HepG2 (cell line): ENCODE results near the gene THEM5. TPM values are rescaled to one million over a fixed set of nuclear protein-coding genes. Genes with fewer than 3 reads are reported as not detected.
A peak's percentile ranks its signal among the peaks of the same experiment; 100 is the strongest.

Experiments used
- ARID4A ChIP-seq: sonication (generic); formaldehyde crosslinking; IDR thresholded peaks from 2 replicates; pipeline ENCODE4 v1.5.0; 2020; ENCODE audit warnings: mild to moderate bottlenecking, missing genetic modification reagents, borderline replicate concordance
- CHCHD3 ChIP-seq: sonication (generic); formaldehyde crosslinking; IDR thresholded peaks from 2 replicates; pipeline ENCODE4 v1.8.0; 2022; ENCODE audit warnings: mild to moderate bottlenecking, missing genetic modification reagents, moderate library complexity
- FOXP1 ChIP-seq, 2 experiments: fragments of 450-650 bp in 1 of 2; IDR thresholded peaks; 2 replicates each; pipeline ENCODE4 v1.6.1; 2017 to 2018; ENCODE audit warnings: antibody characterized with exemption in 1 of 2
- HOXA5 ChIP-seq: sonication (generic); formaldehyde crosslinking; IDR thresholded peaks from 2 replicates; pipeline ENCODE4 v1.4.0; 2020; ENCODE audit warnings: missing genetic modification reagents
- KAT7 ChIP-seq: IDR thresholded peaks from 2 replicates; pipeline ENCODE4 v1.6.1; 2018; ENCODE audit warnings: borderline replicate concordance, missing compliant biosample characterization
- NBN ChIP-seq: fragments of 450-650 bp; conservative IDR thresholded peaks from 2 replicates; pipeline ENCODE4 v1.6.1; 2017
- RERE ChIP-seq: IDR thresholded peaks from 2 replicates; pipeline ENCODE4 v1.6.1; 2016; ENCODE audit warnings: low read depth, missing genetic modification reagents, missing compliant biosample characterization
- SMAD1 ChIP-seq: sonication (generic); formaldehyde crosslinking; IDR thresholded peaks from 2 replicates; pipeline ENCODE4 v1.4.0; 2020; ENCODE audit warnings: missing genetic modification reagents, low read depth, mild to moderate bottlenecking, borderline replicate concordance
- SRSF4 ChIP-seq: fragments of 200-400 bp; formaldehyde crosslinking; IDR thresholded peaks from one replicate; pipeline ENCODE4 v1.6.1; 2018; ENCODE audit warnings: mild to moderate bottlenecking, low read depth, low read length, moderate library complexity; ENCODE audit not compliant: poor library complexity, severe bottlenecking
- ZBTB3 ChIP-seq: sonication (generic); formaldehyde crosslinking; IDR thresholded peaks from 2 replicates; pipeline ENCODE4 v1.4.0; 2020; ENCODE audit warnings: low read depth, mild to moderate bottlenecking, moderate library complexity, missing genetic modification reagents, borderline replicate concordance
- ZBTB34 ChIP-seq: sonication (generic); formaldehyde crosslinking; IDR thresholded peaks from 2 replicates; pipeline ENCODE4 v1.8.0; 2022; ENCODE audit warnings: mild to moderate bottlenecking, missing genetic modification reagents
- ZFP90 ChIP-seq: sonication (generic); formaldehyde crosslinking; IDR thresholded peaks from 2 replicates; pipeline ENCODE4 v1.8.0; 2022; ENCODE audit warnings: missing genetic modification reagents, mild to moderate bottlenecking, inconsistent platforms, borderline replicate concordance
- ZFX ChIP-seq: sonication (generic); formaldehyde crosslinking; IDR thresholded peaks from 2 replicates; pipeline ENCODE4 v1.4.0; 2020; ENCODE audit warnings: mild to moderate bottlenecking, low read depth, missing genetic modification reagents, moderate library complexity
- ZNF335 ChIP-seq: sonication (generic); formaldehyde crosslinking; IDR thresholded peaks from 2 replicates; pipeline ENCODE4 v1.4.0; 2020; ENCODE audit warnings: missing genetic modification reagents
- ZNF589 ChIP-seq: sonication (generic); formaldehyde crosslinking; conservative IDR thresholded peaks from 2 replicates; pipeline ENCODE4 v1.8.0; 2022; ENCODE audit warnings: mild to moderate bottlenecking, moderate library complexity, missing genetic modification reagents
- ZNF652 ChIP-seq: IDR thresholded peaks from 2 replicates; pipeline ENCODE4 v1.6.1; 2016; ENCODE audit warnings: low read depth, borderline replicate concordance
- ZNF724P ChIP-seq: sonication (generic); formaldehyde crosslinking; IDR thresholded peaks from 2 replicates; pipeline ENCODE4 v1.8.0; 2022; ENCODE audit warnings: missing genetic modification reagents, borderline replicate concordance
- ZNF775 ChIP-seq: sonication (generic); formaldehyde crosslinking; IDR thresholded peaks from 2 replicates; pipeline ENCODE4 v1.4.0; 2020; ENCODE audit warnings: missing genetic modification reagents, mild to moderate bottlenecking, moderate library complexity, borderline replicate concordance
- ZSCAN21 ChIP-seq: sonication (generic); formaldehyde crosslinking; IDR thresholded peaks from 2 replicates; pipeline ENCODE4 v1.8.0; 2022; ENCODE audit warnings: mild to moderate bottlenecking, missing genetic modification reagents, moderate library complexity, borderline replicate concordance
- polyA plus RNA-seq, 8 experiments: library from polyadenylated mRNA; depleted of rRNA in 3 of 8; stranded (reverse) in 7 of 8; unstranded in 1 of 8; fragments of >200 nt; fragmentation: Illumina TruSeq in 4 of 8; extraction: Trizol in 4 of 8; gene quantifications; 2 replicates each; pipeline versions ENCODE4 v1.2.1 to v1.2.3, GENCODE V29; 2011 to 2016; ENCODE audit warnings: low read depth in 4 of 8, missing spikeins in 1 of 8, mixed read lengths in 1 of 8; ENCODE audit not compliant: insufficient read depth in 1 of 8
- total RNA-seq, 5 experiments: library from RNA; depleted of rRNA; stranded (reverse); fragments of >200 nt; fragmentation: Illumina TruSeq; extraction: Trizol; gene quantifications; 2 replicates each; pipeline ENCODE4 v1.2.3, GENCODE V29; 2016; ENCODE audit warnings: low read depth in 1 of 5

Gene THEM5
- total and polyA plus RNA-seq, 2 of the 13 experiments (the other 11 are each of a cell fraction or from before 2014, with no cell fraction given), result not detected

- TF ChIP-seq ZFX (no peak; the same call in 1 of the 2 replicates), RERE (CRISPR knock-in tag) (no peak), HOXA5 (CRISPR knock-in tag) (no peak), SRSF4 (no peak), ZNF652 (CRISPR knock-in tag) (no peak), NBN (no peak), FOXP1 (IDR thresholded peaks at IDR 0.05) (no peak), FOXP1 (CRISPR knock-in tag; IDR thresholded peaks at IDR 0.05) (no peak), ZBTB3 (CRISPR knock-in tag) (no peak), CHCHD3 (CRISPR knock-in tag) (no peak), ZNF335 (CRISPR knock-in tag) (no peak), ZSCAN21 (CRISPR knock-in tag) (0 out of 2 replicates have a peak, but pooled peaks have one; percentile 11), ZNF775 (CRISPR knock-in tag) (0 out of 2 replicates have a peak, but pooled peaks have one; percentile 64), ARID4A (CRISPR knock-in tag) (0 out of 2 replicates have a peak, but pooled peaks have one; percentile 29), KAT7 (CRISPR knock-in tag) (no peak), SMAD1 (CRISPR knock-in tag) (no peak), ZFP90 (CRISPR knock-in tag) (no peak), ZBTB34 (CRISPR knock-in tag) (no peak), ZNF724P (CRISPR knock-in tag) (0 out of 2 replicates have a peak, but pooled peaks have one; percentile 56), ZNF589 (no peak)
Observed at GRCh38 chr1:151831256-151831591, 22.3 kb downstream of the THEM5 start (continued).
